HG03342 (cell line): ENCODE data around the gene ECT2.
"Not testable (repeated sequence)": the region's sequence is repeated elsewhere in the genome, so short reads cannot be mapped to it uniquely, and the experiment has no call there.

Experiments
- ATAC-seq: cut with Tn5 transposase; IDR thresholded peaks from one replicate; pipeline ENCODE4 v1.9.1; 2021; ENCODE audit warnings: mild to moderate bottlenecking, moderate library complexity; ENCODE audit not compliant: unreplicated experiment

ECT2 gene

GRCh38 chr3:172853921-172854666 is 103.6 kb downstream of the ECT2 start:
- ATAC-seq: no peak

- no peak for ATAC-seq
Observed at GRCh38 chr3:172855037-172855436, 104.5 kb downstream of the ECT2 start.

- no peak for ATAC-seq
Observed at GRCh38 chr3:172856795-172857742, 106.5 kb downstream of the ECT2 start.

GRCh38 chr3:172859041-172859440 is 108.5 kb downstream of the ECT2 start:
- no peak for ATAC-seq

GRCh38 chr3:172866726-172867350 is 116.3 kb downstream of the ECT2 start:
- not testable (repeated sequence) for ATAC-seq

- no peak for ATAC-seq
Observed at GRCh38 chr3:172868582-172869200, 118.2 kb downstream of the ECT2 start.

DNA sequence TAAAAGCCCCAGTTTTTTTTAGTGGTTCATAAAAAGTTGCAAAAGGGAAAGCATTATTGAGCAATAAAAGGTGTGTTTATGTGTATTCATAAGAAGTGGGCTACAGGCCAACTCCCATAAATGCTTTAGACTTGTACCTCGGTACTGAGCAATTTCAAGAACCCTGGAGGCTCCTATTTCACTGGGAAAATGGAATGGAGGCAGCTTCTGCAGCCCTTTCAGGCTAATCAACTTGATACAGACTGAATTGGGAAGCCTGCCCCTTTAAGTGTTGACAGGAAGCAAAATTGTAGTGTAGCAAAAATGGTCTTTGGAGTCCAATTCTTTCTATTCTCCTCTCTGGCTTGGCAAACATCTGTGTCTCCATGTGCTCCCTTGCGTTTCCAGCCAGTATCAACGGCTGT is 118.8 kb downstream of the ECT2 start:
- no peak for ATAC-seq

GRCh38 chr3:172869784-172870518 is 119.4 kb downstream of the ECT2 start:
- no peak for ATAC-seq
